ENCODE results near the gene SLC15A5.

SLC15A5 gene

GRCh38 chr12:16323638-16324037, 46.2 kb upstream of the SLC15A5 start (continued):
- TF ChIP-seq REST (tag by site-specific recombination; IDR thresholded peaks at IDR 0.05) (no peak), ZNF175 (tag by site-specific recombination; IDR thresholded peaks at IDR 0.05) (no peak)

GRCh38 chr12:16323010-16323409, 45.5 kb upstream of the SLC15A5 start:
- TF ChIP-seq SP7 (tag by site-specific recombination; IDR thresholded peaks at IDR 0.05): no peak
- TF ChIP-seq ZBTB49 (tag by site-specific recombination; IDR thresholded peaks at IDR 0.05; ENCODE audit: low read depth): no peak
- TF ChIP-seq ZNF2 (tag by site-specific recombination; IDR thresholded peaks at IDR 0.05): no peak
- no peak for TF ChIP-seq ZIC2 (tag by site-specific recombination; IDR thresholded peaks at IDR 0.05)
- TF ChIP-seq ZNF366 (tag by site-specific recombination; conservative IDR thresholded peaks at IDR 0.05): no peak
- no peak for TF ChIP-seq ZNF449 (tag by site-specific recombination; IDR thresholded peaks at IDR 0.05)
- Histone ChIP-seq H3K4me1 (ENCODE audit: control insufficient read depth, insufficient read depth, low read length) (no peaks in the 10 kb centered on the region), H3K27ac (ENCODE audit: extremely low read depth, low read depth, low read length) (no peak overlapping the region), H3K9me3 (ENCODE audit: control insufficient read depth, insufficient read depth, low read depth, low read length) (no peaks in the 10 kb centered on the region), H3K36me3 (ENCODE audit: control insufficient read depth in 2 of 2, insufficient read depth in 1 of 2, low read length in 2 of 2) (no peaks in the 10 kb centered on the region), H3K4me3 (ENCODE audit: low read depth, low read length) (no peak overlapping the region)
- ChIA-PET CTCF (interaction anchor here (0.7 kb wide), 1 partner anchor 24 kb away, joined by 3 read pairs; the partner anchor contains the start of gene MGST1), POLR2A (no interaction called here)

GRCh38 chr12:16310934-16311333, 33.4 kb upstream of the SLC15A5 start:
- POLR2A ChIA-PET: no interaction called here
- no peaks in the 10 kb centered on the region for H3K36me3 ChIP-seq (ENCODE audit: control insufficient read depth in 2 of 2, insufficient read depth in 1 of 2, low read length in 2 of 2)
- CTCF ChIA-PET: no interaction called here
- no peaks in the 10 kb centered on the region for H3K9me3 ChIP-seq (ENCODE audit: control insufficient read depth, insufficient read depth, low read depth, low read length)
- H3K4me1 ChIP-seq (ENCODE audit: control insufficient read depth, insufficient read depth, low read length): no peaks in the 10 kb centered on the region
- no peak overlapping the region for H3K4me3 ChIP-seq (ENCODE audit: low read depth, low read length)
- no peak overlapping the region for H3K27ac ChIP-seq (ENCODE audit: extremely low read depth, low read depth, low read length)
- no peak for TF ChIP-seq ZNF600 (tag by site-specific recombination; IDR thresholded peaks at IDR 0.05)
- no peak for TF ChIP-seq ZNF18 (tag by site-specific recombination; IDR thresholded peaks at IDR 0.05)
- no peak for TF ChIP-seq ZNF324 (tag by site-specific recombination; IDR thresholded peaks at IDR 0.05)
- no peak for TF ChIP-seq OSR2 (tag by site-specific recombination; IDR thresholded peaks at IDR 0.05)
- no peak for TF ChIP-seq ZNF362 (tag by site-specific recombination; IDR thresholded peaks at IDR 0.05)
- TF ChIP-seq ZEB2 (tag by site-specific recombination; IDR thresholded peaks at IDR 0.05): no peak
- no peak for TF ChIP-seq ZNF280D (tag by site-specific recombination; IDR thresholded peaks at IDR 0.05)
- no peak for TF ChIP-seq ZNF302 (tag by site-specific recombination; IDR thresholded peaks at IDR 0.05; ENCODE audit: low read depth)
- TF ChIP-seq ZBTB8A (tag by site-specific recombination; IDR thresholded peaks at IDR 0.05): no peak
- no peak for TF ChIP-seq ZNF121 (tag by site-specific recombination; IDR thresholded peaks at IDR 0.05)
- TF ChIP-seq HOXA7 (CRISPR knock-in tag; IDR thresholded peaks at IDR 0.05; ENCODE audit: borderline replicate concordance): no peak
